ENCODE data around the gene BCAS3.

GRCh38 chr17:60923000-60923399 is 245.3 kb downstream of the BCAS3 start:
- TF ChIP-seq POU2F2 (IDR thresholded peaks at IDR 0.05; ENCODE audit: low read depth, low read length) (no peak), PAX5 (IDR thresholded peaks at IDR 0.05; ENCODE audit: insufficient read depth, low read length, severe bottlenecking) (no peak), POLR2A (IDR thresholded peaks at IDR 0.05; ENCODE audit: low read depth, low read length) (no peak)
